ENCODE results near the gene SOX18.

Gene SOX18

GRCh38 chr20:64068386-64069208, 19.2 kb upstream of the SOX18 start:
- no peak for DNase-seq (ENCODE audit: low read depth in 2 of 2)

DNA sequence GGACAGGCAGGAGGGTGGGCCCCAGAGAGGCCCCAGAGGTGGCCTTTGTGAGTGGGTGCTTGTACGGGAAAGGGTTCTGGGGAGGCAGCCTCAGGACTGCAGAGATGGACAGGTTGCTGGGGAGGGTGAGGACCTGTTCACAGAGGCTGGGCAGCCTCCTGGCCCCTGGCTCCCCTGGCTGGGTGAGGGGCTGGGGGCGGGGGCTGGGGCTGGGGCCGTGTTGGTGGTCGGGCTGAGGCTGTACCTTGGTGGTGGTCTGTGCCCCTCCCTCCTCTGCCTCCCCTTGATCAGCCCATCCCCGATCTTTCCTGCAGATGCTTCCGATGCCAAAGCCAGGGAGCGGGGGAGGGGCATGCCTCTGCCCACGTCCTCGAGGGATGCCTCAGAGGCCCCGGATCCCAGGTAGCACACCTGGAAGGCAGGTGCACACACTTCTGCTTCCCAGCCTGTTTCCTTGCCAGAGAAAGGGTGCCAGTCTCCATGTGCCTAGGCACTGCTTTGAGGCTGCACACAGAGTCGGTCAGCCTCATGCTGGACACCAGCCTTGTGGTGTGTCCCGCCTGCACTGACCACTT, 18.4 kb upstream of the SOX18 start:
- no peak for DNase-seq (ENCODE audit: low read depth in 2 of 2)

DNA sequence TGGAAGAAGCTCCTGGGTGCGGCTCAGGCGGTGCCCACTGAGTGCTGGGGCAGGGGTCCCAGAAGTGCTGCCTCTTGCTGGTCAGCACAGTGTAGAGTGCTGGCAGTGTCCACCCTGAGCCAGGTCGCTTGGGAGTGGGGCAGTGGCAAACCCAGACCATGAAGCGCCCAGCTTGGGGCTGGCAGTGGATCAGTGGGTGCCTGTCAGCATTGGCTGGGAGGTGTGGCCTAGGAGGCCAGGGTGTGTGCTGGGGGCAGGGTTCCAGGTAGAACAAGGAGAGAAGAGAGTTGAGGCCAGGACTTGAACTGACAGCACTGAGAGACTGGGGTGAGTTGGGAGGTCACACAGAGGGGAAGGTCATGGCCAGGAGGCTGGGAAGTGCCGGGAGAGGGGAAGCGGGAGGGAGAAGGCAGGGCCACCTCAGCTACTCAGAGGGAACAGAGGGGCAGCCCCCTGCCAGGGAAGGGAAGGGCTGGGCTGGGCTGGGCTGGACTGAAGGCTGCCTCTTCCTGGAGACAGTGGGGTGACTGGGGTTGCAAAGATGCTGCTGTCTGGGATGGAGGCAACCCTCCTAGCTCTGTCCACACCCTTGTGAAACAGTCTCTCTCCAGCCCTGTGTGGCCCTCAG, 17.7 kb upstream of the SOX18 start:
- no peak for DNase-seq (ENCODE audit: low read depth in 2 of 2)

DNA sequence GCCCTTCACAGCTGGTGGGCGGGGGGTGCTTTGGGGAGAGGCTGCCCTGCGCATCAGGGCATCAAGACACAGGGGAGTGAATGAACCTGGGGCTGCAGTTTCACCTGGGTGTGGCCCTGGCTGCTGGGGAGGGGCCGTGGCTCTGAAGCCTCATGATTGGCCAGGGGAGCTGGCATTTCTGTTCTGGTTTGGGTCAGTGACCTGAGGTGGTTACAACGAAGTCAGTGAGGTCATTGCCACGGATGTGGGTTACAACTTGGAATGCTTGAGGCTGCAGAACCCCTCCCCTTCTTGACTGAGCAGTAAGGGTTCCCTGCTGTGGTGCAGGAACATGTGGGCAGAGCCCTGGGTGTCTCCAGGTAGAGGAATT, 16.5 kb upstream of the SOX18 start:
- peak in 1 of 2 donors; percentile 24 for DNase-seq (ENCODE audit: low read depth in 2 of 2)

DNA sequence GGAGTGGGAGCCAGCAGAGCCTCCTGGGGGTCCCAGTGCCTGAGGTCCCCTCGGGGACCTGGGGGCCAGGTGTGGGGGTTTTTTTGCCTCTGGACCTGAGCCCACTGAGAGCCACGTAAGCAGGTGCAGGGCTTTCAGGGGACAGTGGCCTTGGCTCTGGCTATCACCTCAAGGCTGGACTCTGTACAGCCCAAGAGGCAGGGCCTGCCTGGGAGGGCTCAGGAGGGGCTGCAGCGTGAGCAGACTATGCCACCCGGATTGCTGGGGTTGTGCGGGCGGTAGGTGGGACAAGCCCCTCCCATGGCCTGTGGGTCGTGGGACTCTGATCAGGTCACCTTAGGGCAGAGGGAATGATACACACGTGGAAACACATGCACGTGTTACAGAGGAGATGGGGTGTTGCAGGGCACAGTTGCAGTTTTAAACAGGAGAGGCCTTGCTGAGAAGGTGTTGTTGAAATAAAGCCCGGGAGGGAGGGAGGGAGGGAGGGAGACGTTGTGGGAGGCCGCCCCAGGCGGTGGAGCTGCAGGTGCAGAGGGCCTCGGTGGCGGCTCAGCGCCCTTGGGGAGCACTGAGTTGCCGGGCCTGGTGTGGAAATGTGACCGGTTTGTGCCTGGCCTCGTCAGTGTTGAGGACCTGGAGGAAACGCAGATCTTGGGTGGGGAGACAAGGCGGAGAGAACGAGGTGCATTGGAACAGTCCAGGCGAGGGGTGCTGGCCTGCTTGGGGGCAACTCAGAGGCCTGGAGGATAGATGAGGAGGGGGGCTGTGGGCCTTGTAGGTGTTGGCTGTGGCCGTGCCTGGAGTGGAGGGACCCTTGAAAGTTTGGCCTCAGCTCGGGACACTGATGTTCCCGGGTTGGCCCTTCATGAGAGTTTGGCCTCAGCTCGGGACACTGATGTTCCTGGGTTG, 15.9 kb upstream of the SOX18 start:
- DNase-seq (ENCODE audit: low read depth in 2 of 2), result no peak

DNA sequence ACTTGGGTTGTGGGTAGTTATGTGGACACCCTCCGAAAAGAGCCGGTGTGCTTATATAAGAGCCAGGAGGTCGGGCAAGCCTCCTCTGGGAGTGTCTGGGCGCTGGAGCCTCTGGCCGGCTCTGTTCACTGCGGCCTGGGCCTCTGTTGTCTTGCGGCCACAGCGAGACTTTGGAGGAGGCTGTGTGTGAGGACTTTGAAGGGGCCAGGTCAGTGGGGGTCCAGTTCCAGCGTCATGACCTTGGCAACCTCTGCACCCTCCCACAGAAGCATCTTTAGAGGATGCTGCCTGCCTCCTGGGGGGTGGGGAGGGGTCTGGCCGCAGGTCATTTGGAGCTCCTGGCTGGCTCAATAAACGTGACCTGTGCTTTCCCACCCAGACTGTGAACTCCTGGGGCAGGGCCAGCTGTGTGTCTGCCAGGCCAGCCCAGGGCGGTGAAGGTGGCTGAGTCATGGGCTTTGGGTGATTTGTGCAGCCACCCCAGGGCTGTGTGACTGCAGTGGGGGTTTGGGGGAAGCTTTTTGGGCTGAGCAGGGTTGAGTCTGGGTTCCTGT, 14.8 kb upstream of the SOX18 start:
- DNase-seq (ENCODE audit: low read depth in 2 of 2), result no peak

DNA sequence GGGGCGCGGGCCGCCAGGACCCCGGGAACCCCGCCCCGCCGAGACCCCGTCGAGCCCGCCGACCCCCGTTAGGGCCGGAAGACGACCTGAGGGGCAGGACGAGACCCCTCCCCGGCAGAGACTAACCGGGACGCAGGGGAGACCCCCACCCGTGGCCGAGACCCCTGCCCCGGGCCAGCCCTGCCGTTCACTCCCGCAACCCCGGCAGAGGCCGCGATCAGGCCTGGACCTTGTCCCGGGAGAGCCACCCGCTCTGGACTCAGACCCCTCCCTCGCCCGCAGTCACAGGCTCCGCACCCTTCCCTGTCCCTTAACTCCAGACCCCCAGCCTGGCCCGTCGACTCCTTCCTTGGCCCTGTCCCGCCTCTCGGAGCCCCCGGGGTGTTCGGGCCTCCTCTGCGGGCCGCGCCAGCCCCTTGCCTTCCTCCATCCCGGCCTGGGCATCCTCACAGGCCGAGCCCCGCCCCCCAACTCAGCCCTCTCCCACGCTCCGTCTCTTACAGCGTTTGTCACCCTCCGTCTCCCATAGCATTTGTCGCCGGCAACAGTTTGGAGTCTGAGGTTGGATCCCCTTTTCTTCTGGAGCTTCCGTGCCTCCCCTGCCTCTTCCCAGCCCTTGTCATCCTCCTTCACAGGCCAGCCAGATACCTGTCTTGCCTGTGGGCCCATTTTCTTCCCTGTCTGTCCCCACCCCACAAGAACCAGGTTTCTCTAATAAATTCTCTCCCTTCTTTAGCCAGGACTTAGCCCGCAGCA, 14.1 kb upstream of the SOX18 start:
- DNase-seq (ENCODE audit: low read depth in 2 of 2), result no peak

GRCh38 chr20:64062596-64063388, 13.4 kb upstream of the SOX18 start, which contains the start of gene TCEA2:
Gene TCEA2, plus strand, starts transcription at chr20:64063198. Its CDS starts 115 bp downstream, at chr20:64063313.
- DNase-seq (ENCODE audit: low read depth in 2 of 2), result peak; percentile 88

- DNase-seq (ENCODE audit: low read depth in 2 of 2), result no peak
These were observed 12.8 kb upstream of the SOX18 start for GRCh38 chr20:64062276-64062595.

DNA sequence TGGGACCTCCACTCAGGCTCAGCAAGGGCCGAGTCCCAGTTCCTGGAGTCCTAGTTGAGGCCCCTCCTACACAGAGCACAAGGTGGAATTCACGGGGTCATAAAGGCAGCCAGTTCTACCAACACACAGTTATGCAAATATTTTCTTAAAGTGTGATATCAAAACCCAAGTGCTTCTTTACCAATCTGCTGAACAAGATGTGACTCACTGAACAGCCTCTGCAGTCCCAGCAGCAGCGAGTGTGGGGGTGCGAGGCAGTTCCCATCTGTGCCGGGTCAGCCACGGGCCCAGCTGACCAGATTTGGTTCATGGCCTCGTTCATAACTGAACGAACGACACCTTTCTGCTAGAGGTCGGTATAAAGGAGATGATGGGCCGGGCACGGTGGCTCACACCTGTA, 9.1 kb upstream of the SOX18 start:
- no peak for DNase-seq (ENCODE audit: low read depth in 2 of 2)

DNA sequence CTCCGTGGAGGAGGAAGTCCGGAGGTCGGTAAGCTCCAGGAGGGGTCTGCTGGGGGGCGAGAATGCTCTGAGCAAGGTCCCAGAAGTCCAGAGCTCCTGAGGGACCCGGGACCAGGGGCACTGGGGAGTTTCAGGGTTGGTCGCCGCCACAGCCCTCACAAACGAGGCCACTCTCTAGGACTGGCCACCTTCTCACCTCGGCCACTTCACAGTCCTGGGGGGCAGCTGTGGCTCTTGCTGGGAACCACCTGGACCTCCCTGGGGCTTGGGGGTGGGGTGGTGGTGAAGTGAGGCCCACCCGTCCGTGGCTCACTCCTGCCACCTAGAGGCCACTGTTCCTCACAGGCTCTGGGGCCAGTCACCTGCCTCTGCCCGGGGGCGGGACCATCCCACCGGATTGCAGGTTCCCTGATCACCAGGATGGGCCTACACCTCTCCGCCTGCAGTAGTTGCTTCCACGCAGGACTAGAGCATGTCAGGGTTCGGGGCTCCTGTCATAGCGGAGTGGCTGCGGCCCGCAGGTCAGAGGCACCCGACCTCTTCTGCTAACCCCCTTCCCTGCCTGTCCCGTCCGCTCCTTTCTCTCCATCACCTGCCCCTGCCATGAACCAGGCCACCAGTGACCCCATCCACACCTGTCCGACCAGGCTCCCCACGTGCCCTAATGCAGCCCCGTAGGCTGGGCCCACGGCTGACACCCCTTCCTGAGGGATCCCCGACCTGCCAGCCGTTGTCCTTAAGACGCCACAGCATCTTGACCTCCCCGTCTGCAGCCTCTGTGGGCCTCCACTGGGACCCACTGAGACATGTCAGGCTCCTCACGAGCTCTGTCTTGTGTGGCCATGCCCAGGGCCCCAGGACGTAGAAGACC, 8.4 kb upstream of the SOX18 start:
- peak; percentile 58 to 67 for DNase-seq (ENCODE audit: low read depth in 2 of 2)

DNA sequence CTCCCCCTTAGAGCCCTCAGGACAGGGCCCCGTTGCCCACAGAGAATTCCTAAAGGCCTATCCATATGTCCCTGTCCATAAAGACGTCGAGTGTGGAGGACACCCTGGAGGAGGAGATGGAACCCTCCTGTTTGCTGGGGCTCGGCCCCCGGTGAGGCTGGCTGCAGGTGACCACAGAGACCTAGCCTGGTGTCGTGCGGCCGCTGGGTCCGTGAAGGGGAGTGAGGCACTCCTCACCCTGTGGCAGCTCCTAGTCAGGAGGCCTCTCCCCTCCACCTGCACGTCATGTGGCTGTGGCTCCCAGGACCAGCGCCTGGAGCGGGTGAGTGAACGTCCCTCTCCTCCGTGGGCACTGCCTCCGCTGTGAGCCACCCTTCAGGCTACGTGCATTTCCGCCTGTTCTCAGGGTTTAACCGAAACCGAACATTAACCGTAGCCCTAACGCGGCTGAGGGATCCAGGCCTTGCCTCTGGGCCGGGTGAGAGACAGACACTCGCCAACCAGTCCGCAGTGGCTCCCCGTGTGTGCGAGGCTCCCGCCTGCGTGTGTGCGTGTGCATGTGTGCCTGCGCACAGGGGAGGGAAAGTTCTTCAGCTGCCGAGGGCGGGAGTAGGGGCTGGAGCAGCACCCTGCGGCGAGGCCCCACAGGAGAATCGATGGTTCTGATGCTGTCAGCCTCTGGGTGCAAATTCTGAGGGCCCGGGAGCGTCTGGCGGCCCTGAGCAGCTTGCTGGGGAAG, 7.6 kb upstream of the SOX18 start:
- no peak for DNase-seq (ENCODE audit: low read depth in 2 of 2)

DNA sequence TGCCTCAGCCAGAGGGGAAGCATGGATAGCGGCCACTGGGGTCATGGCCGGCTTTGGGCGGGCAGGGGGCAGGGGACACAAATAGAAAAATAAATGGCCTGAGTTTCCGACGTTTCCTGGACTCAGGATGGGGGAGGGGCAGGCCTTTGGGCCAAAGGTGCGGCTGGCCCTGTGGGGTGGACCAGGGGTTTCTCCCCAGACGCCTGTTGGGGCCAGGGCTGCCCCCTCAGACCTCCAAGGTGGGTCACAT, 7.1 kb upstream of the SOX18 start:
- no peak for DNase-seq (ENCODE audit: low read depth in 2 of 2)

- no peak for DNase-seq (ENCODE audit: low read depth in 2 of 2)
These were observed 6.6 kb upstream of the SOX18 start for GRCh38 chr20:64055893-64056638.

DNA sequence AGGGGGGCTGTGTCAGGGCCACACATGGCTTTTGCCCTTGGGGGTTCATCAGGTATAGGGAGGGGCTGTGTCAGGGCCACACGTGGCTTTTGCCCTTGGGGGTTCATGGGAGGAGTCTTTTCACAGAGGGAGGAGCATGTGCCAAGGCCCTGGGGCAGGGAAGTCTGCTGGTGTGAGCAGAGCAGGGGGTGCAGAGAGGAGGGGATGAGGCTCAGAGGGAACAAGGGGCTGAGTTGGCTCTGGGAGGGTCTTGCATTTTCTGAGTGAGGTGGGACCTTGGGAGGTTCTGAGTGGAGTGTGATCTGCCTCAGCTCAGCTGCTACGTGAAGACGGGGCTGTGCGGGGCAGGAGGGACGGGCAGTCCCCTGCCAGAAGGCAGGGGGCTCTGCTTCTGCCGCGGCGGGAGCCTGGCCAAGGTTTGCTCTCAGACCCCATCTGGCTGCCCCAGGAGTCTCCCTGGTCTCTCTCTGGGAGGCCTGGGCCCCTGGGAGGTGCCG, 6.0 kb upstream of the SOX18 start:
- no peak for DNase-seq (ENCODE audit: low read depth in 2 of 2)

GRCh38 chr20:64053841-64054661, 4.6 kb upstream of the SOX18 start:
- no peak for DNase-seq (ENCODE audit: low read depth in 2 of 2)
